Fibroblast of lung (primary cell): ENCODE measurements around the gene ITPRIPL2.

Source experiments
- EZH2 ChIP-seq: IDR thresholded peaks from 2 replicates; pipeline ENCODE4 v1.5.1; 2012; ENCODE audit warnings: low read length, control low read depth, mild to moderate bottlenecking; ENCODE audit errors: missing control alignments
- TF ChIP-seq, protein P1 (sequence below), 2 donors: IDR thresholded peaks in 1 of 2; conservative IDR thresholded peaks in 1 of 2; 1 replicate in 1 of 2; 2 replicates in 1 of 2; pipeline ENCODE4 v1.5.1; 2011 to 2012; ENCODE audit warnings: low read length in 2 of 2, control low read depth in 1 of 2, inconsistent platforms in 1 of 2, low read depth in 1 of 2, mild to moderate bottlenecking in 1 of 2

DNA sequence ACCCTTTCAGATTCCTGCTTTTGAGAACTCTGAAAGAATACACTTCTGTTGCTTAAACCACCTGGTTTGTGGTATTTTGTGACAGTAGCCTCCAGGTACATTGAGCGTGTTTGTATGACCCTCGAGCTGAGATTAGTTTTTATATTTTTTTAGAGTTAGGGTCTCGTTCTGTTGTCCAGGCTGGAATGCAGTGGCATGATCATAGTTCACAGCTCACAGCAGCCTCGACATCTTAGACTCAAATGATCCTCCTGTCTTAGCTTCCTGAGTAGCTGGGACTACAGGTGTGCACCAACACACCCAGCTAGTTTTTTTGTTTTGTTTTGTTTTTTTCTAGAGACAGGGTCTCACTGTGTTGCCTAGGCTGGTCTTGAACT is 4.5 kb upstream of the ITPRIPL2 start:
- TF ChIP-seq, protein P1, sequence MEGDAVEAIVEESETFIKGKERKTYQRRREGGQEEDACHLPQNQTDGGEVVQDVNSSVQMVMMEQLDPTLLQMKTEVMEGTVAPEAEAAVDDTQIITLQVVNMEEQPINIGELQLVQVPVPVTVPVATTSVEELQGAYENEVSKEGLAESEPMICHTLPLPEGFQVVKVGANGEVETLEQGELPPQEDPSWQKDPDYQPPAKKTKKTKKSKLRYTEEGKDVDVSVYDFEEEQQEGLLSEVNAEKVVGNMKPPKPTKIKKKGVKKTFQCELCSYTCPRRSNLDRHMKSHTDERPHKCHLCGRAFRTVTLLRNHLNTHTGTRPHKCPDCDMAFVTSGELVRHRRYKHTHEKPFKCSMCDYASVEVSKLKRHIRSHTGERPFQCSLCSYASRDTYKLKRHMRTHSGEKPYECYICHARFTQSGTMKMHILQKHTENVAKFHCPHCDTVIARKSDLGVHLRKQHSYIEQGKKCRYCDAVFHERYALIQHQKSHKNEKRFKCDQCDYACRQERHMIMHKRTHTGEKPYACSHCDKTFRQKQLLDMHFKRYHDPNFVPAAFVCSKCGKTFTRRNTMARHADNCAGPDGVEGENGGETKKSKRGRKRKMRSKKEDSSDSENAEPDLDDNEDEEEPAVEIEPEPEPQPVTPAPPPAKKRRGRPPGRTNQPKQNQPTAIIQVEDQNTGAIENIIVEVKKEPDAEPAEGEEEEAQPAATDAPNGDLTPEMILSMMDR (conservative IDR thresholded peaks at IDR 0.05 in 1 of 2, IDR thresholded peaks at IDR 0.05 in 1 of 2; ENCODE audit: low read depth in 1 of 2, low read length in 2 of 2): no peak
- TF ChIP-seq EZH2: no peak
